Skin epidermis (tissue), 12 donors: ENCODE data around the gene ZNF672.

ENCODE experiments used
- H3K27ac ChIP-seq, 21 experiments: fragments of 200-600 bp; sonication (generic) in 11 of 21; one replicate each; pipeline ENCODE4 v1.5.0; 2020; ENCODE audit warnings: mild to moderate bottlenecking in 3 of 21, inconsistent platforms in 2 of 21, moderate library complexity in 2 of 21
- H3K4me3 ChIP-seq, 7 experiments: fragments of 200-600 bp; sonication (generic) in 2 of 7; one replicate each; pipeline ENCODE4 v1.5.0; 2020; ENCODE audit warnings: inconsistent platforms in 2 of 7, mild to moderate bottlenecking in 2 of 7, moderate library complexity in 1 of 7

Gene ZNF672

GRCh38 chr1:248811514-248812490 is 26.2 kb upstream of the ZNF672 start:
- Histone ChIP-seq H3K4me3 (no peak overlapping the region), H3K27ac (peak overlapping the region in 2 of 21 experiments; percentile 26 to 39)

GRCh38 chr1:248812736-248813425 is 25.1 kb upstream of the ZNF672 start:
- Histone ChIP-seq H3K4me3 (no peak overlapping the region), H3K27ac (no peak overlapping the region)

- Histone ChIP-seq H3K4me3 (no peak overlapping the region), H3K27ac (no peak overlapping the region)
Observed at GRCh38 chr1:248813546-248813945, 24.5 kb upstream of the ZNF672 start.

- H3K27ac ChIP-seq, result no peak overlapping the region
- no peak overlapping the region for H3K4me3 ChIP-seq
Observed at GRCh38 chr1:248814351-248814750, 23.7 kb upstream of the ZNF672 start.

- H3K27ac ChIP-seq, result no peak overlapping the region
- H3K4me3 ChIP-seq, result no peak overlapping the region
Observed at GRCh38 chr1:248815407-248816034, 22.5 kb upstream of the ZNF672 start.

- Histone ChIP-seq H3K27ac (peak overlapping the region in 1 of 21 experiments; percentile 22), H3K4me3 (no peak overlapping the region)
Observed at GRCh38 chr1:248816042-248816851, 21.8 kb upstream of the ZNF672 start.

- H3K27ac ChIP-seq, result peak overlapping the region in 1 of 21 experiments; percentile 22
- H3K4me3 ChIP-seq, result no peak overlapping the region
Observed at GRCh38 chr1:248817065-248817464, 21.0 kb upstream of the ZNF672 start.

- Histone ChIP-seq H3K4me3 (no peak overlapping the region), H3K27ac (peak overlapping the region in 2 of 21 experiments; percentile 8 to 47)
Observed at GRCh38 chr1:248818505-248819374, 19.3 kb upstream of the ZNF672 start.

GRCh38 chr1:248820041-248820585 is 17.9 kb upstream of the ZNF672 start:
- H3K27ac ChIP-seq, result no peak overlapping the region
- no peak overlapping the region for H3K4me3 ChIP-seq

- Histone ChIP-seq H3K4me3 (no peak overlapping the region), H3K27ac (no peak overlapping the region)
Observed at GRCh38 chr1:248821101-248821500, 16.9 kb upstream of the ZNF672 start.

- Histone ChIP-seq H3K4me3 (no peak overlapping the region), H3K27ac (peak overlapping the region in 1 of 21 experiments; percentile 16)
Observed at GRCh38 chr1:248821641-248822040, 16.4 kb upstream of the ZNF672 start.

GRCh38 chr1:248822148-248823032 is 15.6 kb upstream of the ZNF672 start:
- Histone ChIP-seq H3K27ac (peak overlapping the region in 3 of 21 experiments; percentile 5 to 48 (median 16)), H3K4me3 (no peak overlapping the region)

- H3K4me3 ChIP-seq, result no peak overlapping the region
- peak overlapping the region in 2 of 21 experiments; percentile 5 to 36 for H3K27ac ChIP-seq
Observed at GRCh38 chr1:248823517-248824001, 14.5 kb upstream of the ZNF672 start.

- Histone ChIP-seq H3K4me3 (peak overlapping the region in 1 of 7 experiments; percentile 85), H3K27ac (peak overlapping the region in 12 of 21 experiments; percentile 46 to 99 (median 93))
Observed at GRCh38 chr1:248824301-248824700, 13.7 kb upstream of the ZNF672 start.

GRCh38 chr1:248824701-248825100 is 13.3 kb upstream of the ZNF672 start:
- peak overlapping the region; percentile 67 to 90 (median 75) for H3K4me3 ChIP-seq
- peak overlapping the region in 18 of 21 experiments; percentile 86 to 99 (median 93) for H3K27ac ChIP-seq

GRCh38 chr1:248825136-248825535 is 12.9 kb upstream of the ZNF672 start:
- Histone ChIP-seq H3K27ac (peak overlapping the region; percentile 45 to 99 (median 93)), H3K4me3 (peak overlapping the region; percentile 67 to 90 (median 75))

GRCh38 chr1:248825573-248825908 is 12.5 kb upstream of the ZNF672 start:
- Histone ChIP-seq H3K27ac (peak overlapping the region; percentile 45 to 99 (median 93)), H3K4me3 (peak overlapping the region; percentile 67 to 90 (median 75))
